ENCODE measurements around the gene FNDC5.

FNDC5 gene

GRCh38 chr1:32897082-32898049, 26.7 kb upstream of the FNDC5 start:
- DNase-seq, result no peak

- no peak for DNase-seq
These were observed 25.7 kb upstream of the FNDC5 start for GRCh38 chr1:32896451-32896850.

- no peak for DNase-seq
These were observed 24.9 kb upstream of the FNDC5 start for GRCh38 chr1:32895325-32896215.

GRCh38 chr1:32894681-32895080, 24.0 kb upstream of the FNDC5 start:
- no peak for DNase-seq

- DNase-seq, result no peak
These were observed 23.4 kb upstream of the FNDC5 start for GRCh38 chr1:32894019-32894600.

GRCh38 chr1:32893198-32894018, 22.7 kb upstream of the FNDC5 start:
- peak; percentile 75 for DNase-seq

- no peak for DNase-seq
These were observed 21.9 kb upstream of the FNDC5 start for GRCh38 chr1:32892368-32893197.

GRCh38 chr1:32891630-32892029, 20.9 kb upstream of the FNDC5 start:
- no peak for DNase-seq

- DNase-seq, result no peak
These were observed 20.5 kb upstream of the FNDC5 start for GRCh38 chr1:32891241-32891570.

GRCh38 chr1:32890516-32891240, 20.0 kb upstream of the FNDC5 start:
- no peak for DNase-seq

- DNase-seq, result no peak
These were observed 19.1 kb upstream of the FNDC5 start for GRCh38 chr1:32889731-32890278.

GRCh38 chr1:32888677-32889420, 18.1 kb upstream of the FNDC5 start:
- no peak for DNase-seq

GRCh38 chr1:32888134-32888533, 17.4 kb upstream of the FNDC5 start:
- no peak for DNase-seq

- DNase-seq, result no peak
These were observed 16.9 kb upstream of the FNDC5 start for GRCh38 chr1:32887623-32888022.

GRCh38 chr1:32886828-32887414, 16.2 kb upstream of the FNDC5 start:
- no peak for DNase-seq

- peak; percentile 75 for DNase-seq
These were observed 15.5 kb upstream of the FNDC5 start, which contains the start of gene HPCA for GRCh38 chr1:32886004-32886827. HPCA (plus strand) TSS chr1:32886491; CDS start chr1:32888899, 2,408 bp downstream.

- no peak for DNase-seq
These were observed 14.9 kb upstream of the FNDC5 start for GRCh38 chr1:32885676-32886003.

GRCh38 chr1:32884726-32885125, 14.0 kb upstream of the FNDC5 start:
- DNase-seq, result no peak

- DNase-seq, result no peak
These were observed 13.3 kb upstream of the FNDC5 start for GRCh38 chr1:32884032-32884372.
